Sigmoid colon (tissue), 4 donors: Measurements from ENCODE around the gene SLC17A7.

Experiments
- CTCF ChIP-seq, 4 experiments: fragments of 450-650 bp in 3 of 4; fragments of 200-600 bp in 1 of 4; IDR thresholded peaks; one replicate each; pipeline ENCODE4 v1.5.1; 2016 to 2019; ENCODE audit warnings: antibody characterized with exemption in 4 of 4, mild to moderate bottlenecking in 3 of 4, moderate library complexity in 2 of 4
- EP300 ChIP-seq, 4 donors: sonication (generic); formaldehyde crosslinking; IDR thresholded peaks; one replicate each; pipeline ENCODE4 v1.6.1; 2017; ENCODE audit warnings: antibody characterized with exemption in 4 of 4
- POLR2A ChIP-seq, 2 donors: fragments of 450-650 bp; IDR thresholded peaks; one replicate each; pipeline ENCODE4 v1.6.1; 2016; ENCODE audit warnings: antibody characterized with exemption in 2 of 2, mild to moderate bottlenecking in 2 of 2, moderate library complexity in 2 of 2

GRCh38 chr19:49486232-49486631, 44.9 kb upstream of the SLC17A7 start:
- TF ChIP-seq CTCF (IDR thresholded peaks at IDR 0.05) (no peak), EP300 (IDR thresholded peaks at IDR 0.05) (no peak), POLR2A (IDR thresholded peaks at IDR 0.05) (no peak)
